Measurements from ENCODE around the gene ATG10. TPM values are rescaled to one million over a fixed set of nuclear protein-coding genes. Genes with fewer than 3 reads are reported as not detected.

Gene ATG10
- total RNA-seq, 1 experiment from 2014 or later: 7.6 TPM

DNA sequence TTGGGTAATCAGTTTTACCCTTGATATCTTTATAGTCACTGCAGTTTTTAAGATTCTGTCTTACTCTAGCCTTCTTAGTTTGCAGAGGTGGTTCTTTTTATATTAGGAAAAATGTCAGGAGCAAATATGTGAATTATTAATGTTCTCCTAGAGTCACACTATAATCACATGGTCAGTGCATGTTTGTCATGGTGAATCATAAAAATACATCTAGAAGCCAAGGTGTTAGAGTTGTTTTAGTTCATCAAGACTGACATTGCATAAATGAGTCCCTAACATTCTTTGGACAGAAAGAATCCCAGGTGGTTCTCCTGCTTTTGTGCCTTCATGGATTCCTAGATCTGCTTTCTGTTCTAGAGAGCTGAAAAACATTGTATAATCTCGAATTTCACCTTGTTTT, 22.9 kb downstream of the ATG10 start:
- Histone ChIP-seq H3K79me2 (ENCODE audit: insufficient read depth, low read length) (no peaks in the 10 kb centered on the region; the same call in 1 of the 2 replicates), H2BK12ac (ENCODE audit: insufficient read length, low read depth, low read length) (no peak overlapping the region), H2BK15ac (ENCODE audit: low read depth, low read length) (no peak overlapping the region), H2BK20ac (ENCODE audit: low read depth, low read length, poor library complexity, severe bottlenecking) (no peak overlapping the region), H2BK120ac (ENCODE audit: low read depth, low read length, poor library complexity, severe bottlenecking) (no peak overlapping the region), H3K56ac (ENCODE audit: insufficient read length, low read depth, low read length) (no peak overlapping the region), H4K5ac (ENCODE audit: insufficient read length, low read depth, low read length) (no peak overlapping the region), H2BK5ac (ENCODE audit: insufficient read length, low read length) (no peak overlapping the region), H3K27me3 (ENCODE audit: insufficient read depth, low read length) (no peaks in the 10 kb centered on the region), H3K18ac (ENCODE audit: insufficient read length, low read depth, low read length) (no peak overlapping the region), H3K79me1 (ENCODE audit: insufficient read depth, low read depth, low read length, poor library complexity, severe bottlenecking) (no peaks in the 10 kb centered on the region), H2AFZ (ENCODE audit: low read length) (no peak overlapping the region), H3K23me2 (ENCODE audit: insufficient read length, low read depth, low read length, poor library complexity, severe bottlenecking) (no peaks in the 10 kb centered on the region), H4K20me1 (ENCODE audit: control insufficient read depth, insufficient read depth, insufficient read length) (no peaks in the 10 kb centered on the region), H4K91ac (ENCODE audit: insufficient read length, low read depth, low read length) (no peak overlapping the region), H3K14ac (ENCODE audit: insufficient read depth, low read length) (no peak overlapping the region), H2AK5ac (ENCODE audit: insufficient read length, low read length) (no peak overlapping the region), H3T11ph (ENCODE audit: low read length) (no peak overlapping the region), H4K8ac (replicated peaks; ENCODE audit: insufficient read length, low read depth, low read length) (no peak overlapping the region), H3K4me2 (ENCODE audit: insufficient read depth, insufficient read length, low read length) (no peak overlapping the region), H3K4me1 (ENCODE audit: insufficient read depth, low read length) (no peaks in the 10 kb centered on the region), H3K9me3 (ENCODE audit: control insufficient read depth, low read depth, low read length) (no peaks in the 10 kb centered on the region), H3K4ac (ENCODE audit: low read depth, low read length) (no peak overlapping the region), H3K9ac (ENCODE audit: extremely low read depth, insufficient read length, low read length) (no peak overlapping the region), H3K27ac (ENCODE audit: insufficient read length, low read depth, low read length) (no peak overlapping the region), H3K23ac (ENCODE audit: insufficient read length, low read depth, low read length) (no peak overlapping the region)
- Mint-ChIP-seq H3K9me3 (no peaks in the 10 kb centered on the region; a peak in 1 of 5 replicates), H3K27me3 (ENCODE audit: low read depth) (no peaks in the 10 kb centered on the region), H3K4me1 (0 out of 4 replicates have a peak, but pooled peaks cover 0 to 3% of the 10 kb centered on the region in 2 experiments), H3K27ac (peak overlapping the region in 2 of 3 experiments; percentile 65 to 83; a peak in 2 of 7 replicates), H3K4me3 (no peak overlapping the region), H3K36me3 (ENCODE audit: insufficient read depth in 1 of 3, low read depth in 3 of 3) (peaks cover 21 to 48% (median 31%) of the 10 kb centered on the region in 3 experiments; a peak in 6 of 7 replicates)
- DNase-seq: no peak
- TF ChIP-seq, protein P1, sequence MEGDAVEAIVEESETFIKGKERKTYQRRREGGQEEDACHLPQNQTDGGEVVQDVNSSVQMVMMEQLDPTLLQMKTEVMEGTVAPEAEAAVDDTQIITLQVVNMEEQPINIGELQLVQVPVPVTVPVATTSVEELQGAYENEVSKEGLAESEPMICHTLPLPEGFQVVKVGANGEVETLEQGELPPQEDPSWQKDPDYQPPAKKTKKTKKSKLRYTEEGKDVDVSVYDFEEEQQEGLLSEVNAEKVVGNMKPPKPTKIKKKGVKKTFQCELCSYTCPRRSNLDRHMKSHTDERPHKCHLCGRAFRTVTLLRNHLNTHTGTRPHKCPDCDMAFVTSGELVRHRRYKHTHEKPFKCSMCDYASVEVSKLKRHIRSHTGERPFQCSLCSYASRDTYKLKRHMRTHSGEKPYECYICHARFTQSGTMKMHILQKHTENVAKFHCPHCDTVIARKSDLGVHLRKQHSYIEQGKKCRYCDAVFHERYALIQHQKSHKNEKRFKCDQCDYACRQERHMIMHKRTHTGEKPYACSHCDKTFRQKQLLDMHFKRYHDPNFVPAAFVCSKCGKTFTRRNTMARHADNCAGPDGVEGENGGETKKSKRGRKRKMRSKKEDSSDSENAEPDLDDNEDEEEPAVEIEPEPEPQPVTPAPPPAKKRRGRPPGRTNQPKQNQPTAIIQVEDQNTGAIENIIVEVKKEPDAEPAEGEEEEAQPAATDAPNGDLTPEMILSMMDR (conservative IDR thresholded peaks at IDR 0.05): no peak
- WGBS (ENCODE audit: extremely low coverage, insufficient read length, low lambda C conversion rate): no CpG with 5 or more reads among the region's 1 CpG

Data from H9 (cell line).